Adrenal gland (tissue), 12 donors: Measurements from ENCODE around the gene TMEM108. TPM values are rescaled to one million over a fixed set of nuclear protein-coding genes. Genes with fewer than 3 reads are reported as not detected.

ENCODE experiments used
- DNase-seq, 7 donors: peaks; one replicate each; pipeline ENCODE4 v3.0.0-alpha.2; 2019 to 2020
- H3K27ac ChIP-seq, 5 donors: fragments of 200-600 bp; sonication (generic) in 4 of 5; 1 replicate in 3 of 5; 2 replicates in 2 of 5; pipeline versions ENCODE4 v1.5.1 to v1.8.0; 2016 to 2020; ENCODE audit warnings: mild to moderate bottlenecking in 1 of 5
- H3K27me3 ChIP-seq: fragments of 200-600 bp; 2 replicates; pipeline ENCODE4 v1.8.0; 2021
- H3K36me3 ChIP-seq, 2 donors: fragments of 200-600 bp; replicated peaks in 1 of 2; 1 replicate in 1 of 2; 2 replicates in 1 of 2; pipeline versions ENCODE4 v1.5.1 to v1.8.0; 2018 to 2022
- H3K4me1 ChIP-seq, 2 donors: fragments of 200-600 bp; replicated peaks in 1 of 2; 1 replicate in 1 of 2; 2 replicates in 1 of 2; pipeline versions ENCODE4 v1.5.1 to v1.8.0; 2018 to 2021
- H3K4me3 ChIP-seq, 4 donors: fragments of 200-600 bp; sonication (generic) in 3 of 4; one replicate each; pipeline ENCODE4 v1.5.1; 2016 to 2018
- H3K9me3 ChIP-seq, 3 donors: fragments of 200-600 bp; sonication (generic) in 1 of 3; replicated peaks in 1 of 3; 1 replicate in 2 of 3; 2 replicates in 1 of 3; pipeline versions ENCODE4 v1.5.1 to v1.8.0; 2016 to 2021
- POLR2A ChIP-seq, 2 donors: fragments of 450-650 bp; IDR thresholded peaks; one replicate each; pipeline ENCODE4 v1.6.1; 2017; ENCODE audit warnings: antibody characterized with exemption in 2 of 2, mild to moderate bottlenecking in 2 of 2, moderate library complexity in 1 of 2
- WGBS, 4 donors: extraction: QIAGEN DNeasy Blood & Tissue Kit in 2 of 4; methylation state at CpG; one replicate each; pipeline versions ENCODE4 v1.1.5 to v1.1.7; 2013 to 2017; 5-methylcytosine and 5-hydroxymethylcytosine counted together
- intact Hi-C, 2 donors: fragments of 100-400 bp; cut with DNase I; formaldehyde crosslinking; loops; one replicate each; pipeline versions ENCODE4 v1.14.1 to v1.15.0; 2022 to 2023
- polyA plus RNA-seq, 3 donors: library from polyadenylated mRNA; stranded (reverse); fragments of 200-250 nt in 2 of 3; fragments of 350-450 nt in 1 of 3; fragmentation: Illumina TruSeq in 1 of 3; extraction: RNeasy Lipid Tissue Mini Kit (QIAGEN cat#74804) in 1 of 3; gene quantifications; one replicate each; pipeline ENCODE4 v1.2.3, GENCODE V29; 2013 to 2014
- total RNA-seq, 9 donors: library from RNA; depleted of rRNA in 4 of 9; stranded (reverse); fragments of >200 nt in 4 of 9; fragments of 120-200 nt in 1 of 9; fragmentation: NEBNext Ultra II Directional in 1 of 9; extraction: Animal tissue kit (Norgen Biotek cat#: 25700) in 1 of 9; gene quantifications; one replicate each; pipeline versions ENCODE4 v1.1.0 to v1.2.4, GENCODE V29; 2013 to 2023
- TF ChIP-seq, protein P1 (sequence below), 6 experiments: fragments of 450-650 bp in 4 of 6; fragments of 200-600 bp in 2 of 6; sonication (generic) in 1 of 6; IDR thresholded peaks; 1 replicate in 5 of 6; 2 replicates in 1 of 6; pipeline versions ENCODE4 v1.5.1 to v1.8.0; 2016 to 2021; ENCODE audit warnings: antibody characterized with exemption in 6 of 6, mild to moderate bottlenecking in 2 of 6, moderate library complexity in 1 of 6
- donor health status: healthy with polysubstance abuse.
- donor health status: Bipolar disorder and iron deficiency.
- donor health status: DM: yes; HTN: yes; CAD: no.
- donor health status: DM: no; HTN: no; CAD: no.
- donor health status: DM: no; HTN: no; CAD: no.
- donor health status: DM: yes; HTN: yes; CAD: no.

The TMEM108 gene
- total and polyA plus RNA-seq, 12 donors, result 0.67 to 38.0 (median 14.8) TPM

DNA sequence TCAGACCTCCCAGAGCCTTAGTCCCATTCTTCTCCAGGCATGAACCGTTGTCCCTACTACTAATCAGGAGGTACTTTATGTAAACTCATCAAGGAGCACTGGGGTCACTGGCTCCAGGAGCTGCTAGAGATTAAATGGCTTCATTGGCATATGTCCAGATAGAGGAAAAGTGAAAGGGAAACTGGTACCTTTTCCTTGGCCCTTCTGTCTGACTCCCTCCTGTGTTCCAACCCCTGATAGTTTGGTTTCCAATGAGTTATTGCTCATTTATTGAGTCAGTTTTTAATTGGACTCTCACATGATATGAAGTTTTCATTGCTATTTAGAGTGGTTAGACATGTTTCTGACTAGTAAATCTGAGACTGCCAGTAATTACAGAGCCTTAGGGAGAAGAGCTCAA, 231.2 kb downstream of the TMEM108 start:
- H3K4me1 ChIP-seq, result no peaks in the 10 kb centered on the region
- H3K9me3 ChIP-seq, result no peaks in the 10 kb centered on the region
- no peak overlapping the region for H3K4me3 ChIP-seq
- H3K36me3 ChIP-seq, result no peaks in the 10 kb centered on the region
- no peaks in the 10 kb centered on the region for H3K27me3 ChIP-seq
- no peak for DNase-seq
- intact Hi-C loops, result no loop called here
- TF ChIP-seq, protein P1, sequence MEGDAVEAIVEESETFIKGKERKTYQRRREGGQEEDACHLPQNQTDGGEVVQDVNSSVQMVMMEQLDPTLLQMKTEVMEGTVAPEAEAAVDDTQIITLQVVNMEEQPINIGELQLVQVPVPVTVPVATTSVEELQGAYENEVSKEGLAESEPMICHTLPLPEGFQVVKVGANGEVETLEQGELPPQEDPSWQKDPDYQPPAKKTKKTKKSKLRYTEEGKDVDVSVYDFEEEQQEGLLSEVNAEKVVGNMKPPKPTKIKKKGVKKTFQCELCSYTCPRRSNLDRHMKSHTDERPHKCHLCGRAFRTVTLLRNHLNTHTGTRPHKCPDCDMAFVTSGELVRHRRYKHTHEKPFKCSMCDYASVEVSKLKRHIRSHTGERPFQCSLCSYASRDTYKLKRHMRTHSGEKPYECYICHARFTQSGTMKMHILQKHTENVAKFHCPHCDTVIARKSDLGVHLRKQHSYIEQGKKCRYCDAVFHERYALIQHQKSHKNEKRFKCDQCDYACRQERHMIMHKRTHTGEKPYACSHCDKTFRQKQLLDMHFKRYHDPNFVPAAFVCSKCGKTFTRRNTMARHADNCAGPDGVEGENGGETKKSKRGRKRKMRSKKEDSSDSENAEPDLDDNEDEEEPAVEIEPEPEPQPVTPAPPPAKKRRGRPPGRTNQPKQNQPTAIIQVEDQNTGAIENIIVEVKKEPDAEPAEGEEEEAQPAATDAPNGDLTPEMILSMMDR (IDR thresholded peaks at IDR 0.05), result no peak
- TF ChIP-seq POLR2A (IDR thresholded peaks at IDR 0.05), result no peak
- no peak overlapping the region for H3K27ac ChIP-seq
- WGBS, 4 donors, result 46 to 67% (median 53%) methylated on average over 1 of the region's 1 CpG

DNA sequence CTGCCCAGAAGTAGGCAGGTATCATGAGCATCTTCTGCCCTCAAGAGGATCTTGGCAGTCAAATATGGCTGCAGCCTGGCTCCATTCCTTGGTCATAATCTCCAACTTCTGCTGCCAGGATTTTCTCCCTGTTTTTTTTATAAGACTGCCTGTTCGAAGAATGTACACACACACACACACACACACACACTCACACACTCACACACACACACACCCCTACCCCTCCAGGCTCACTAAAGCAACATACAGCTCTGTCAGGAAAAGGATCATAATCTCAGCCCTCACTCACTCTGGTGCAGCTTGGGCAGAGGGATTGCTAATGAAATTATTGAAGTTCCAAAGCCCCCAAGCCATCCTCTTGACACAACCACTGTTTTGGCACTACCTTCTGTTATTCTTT, 232.4 kb downstream of the TMEM108 start:
- DNase-seq, result no peak

DNA sequence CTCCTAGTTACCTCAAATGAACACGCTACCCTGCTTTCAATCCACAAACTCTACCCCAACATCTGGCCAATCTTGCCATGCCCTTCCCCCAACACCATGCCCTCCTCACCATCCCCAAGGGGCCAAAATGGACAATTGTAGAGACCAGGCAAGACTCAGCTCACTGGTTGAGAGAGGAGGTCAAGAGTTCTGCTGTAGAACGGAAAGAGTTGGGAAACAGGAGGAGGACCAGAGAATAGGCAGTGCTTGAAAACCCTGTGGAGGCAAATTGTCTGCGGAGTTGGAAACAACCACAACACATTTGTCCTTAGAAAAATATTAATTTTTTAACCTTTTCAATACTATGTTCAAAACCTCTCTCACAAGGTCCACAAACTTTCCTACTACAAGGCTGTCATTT, 232.9 kb downstream of the TMEM108 start:
- TF ChIP-seq, protein P1 (IDR thresholded peaks at IDR 0.05), result no peak
- no peak for TF ChIP-seq POLR2A (IDR thresholded peaks at IDR 0.05)
- intact Hi-C loops, result no loop called here
- Histone ChIP-seq H3K27me3 (no peaks in the 10 kb centered on the region), H3K36me3 (no peaks in the 10 kb centered on the region), H3K27ac (no peak overlapping the region), H3K9me3 (no peaks in the 10 kb centered on the region), H3K4me3 (no peak overlapping the region), H3K4me1 (no peaks in the 10 kb centered on the region)
- 86 to 96% (median 92%) methylated on average over 3 of the region's 3 CpGs for WGBS, 4 donors
- DNase-seq, result no peak

More for the DNA sequence above, 232.4 kb downstream of the TMEM108 start:
- H3K4me1 ChIP-seq, result no peaks in the 10 kb centered on the region
- H3K27me3 ChIP-seq, result no peaks in the 10 kb centered on the region
- no peak overlapping the region for H3K27ac ChIP-seq
- H3K36me3 ChIP-seq, result no peaks in the 10 kb centered on the region
- TF ChIP-seq, protein P1 (IDR thresholded peaks at IDR 0.05), result no peak
- no peak for TF ChIP-seq POLR2A (IDR thresholded peaks at IDR 0.05)
- no peaks in the 10 kb centered on the region for H3K9me3 ChIP-seq
- intact Hi-C loops, result no loop called here
- H3K4me3 ChIP-seq, result no peak overlapping the region
- 70 to 93% (median 77%) methylated on average over 1 of the region's 1 CpG for WGBS, 4 donors

DNA sequence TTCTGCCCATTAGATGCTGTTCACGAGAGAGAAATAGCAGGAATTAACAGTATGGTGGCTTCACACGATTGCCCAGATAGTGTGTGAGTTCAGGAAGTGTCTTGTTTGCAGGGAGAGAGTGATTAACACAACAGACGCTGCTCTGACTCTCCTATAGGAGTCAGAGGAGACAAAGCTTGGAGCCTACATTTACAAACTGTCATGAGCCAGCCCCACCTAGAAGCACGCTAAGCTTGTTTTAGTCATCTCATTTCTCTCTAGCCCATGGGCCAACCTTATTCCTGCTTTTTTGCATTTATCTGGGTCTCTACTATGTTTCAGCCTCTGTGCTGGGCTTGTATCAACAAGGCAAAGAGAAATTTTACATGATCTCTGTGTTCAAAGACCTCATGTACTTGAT, 233.3 kb downstream of the TMEM108 start:
- intact Hi-C loops, result no loop called here
- H3K4me3 ChIP-seq, result no peak overlapping the region
- H3K27ac ChIP-seq, result no peak overlapping the region
- WGBS, 4 donors, result 63 to 70% (median 67%) methylated on average over 4 of the region's 4 CpGs
- no peaks in the 10 kb centered on the region for H3K36me3 ChIP-seq
- H3K27me3 ChIP-seq, result no peaks in the 10 kb centered on the region
- DNase-seq, result no peak
- no peaks in the 10 kb centered on the region for H3K4me1 ChIP-seq
- no peaks in the 10 kb centered on the region for H3K9me3 ChIP-seq
- TF ChIP-seq, protein P1 (IDR thresholded peaks at IDR 0.05), result no peak
- TF ChIP-seq POLR2A (IDR thresholded peaks at IDR 0.05), result no peak
